Vagina (tissue), 2 donors: Measurements from ENCODE around the gene EVPL. TPM values are rescaled to one million over a fixed set of nuclear protein-coding genes. Genes with fewer than 3 reads are reported as not detected.

ENCODE experiments used
- DNase-seq, 2 donors: peaks; one replicate each; pipeline ENCODE4 v3.0.0-alpha.2; 2017; ENCODE audit errors: extremely low spot score in 2 of 2
- H3K27ac ChIP-seq: fragments of 200-600 bp; sonication (generic); one replicate; pipeline ENCODE4 v1.5.1; 2019
- H3K27me3 ChIP-seq: fragments of 200-600 bp; sonication (generic); one replicate; pipeline ENCODE4 v1.5.1; 2019
- H3K36me3 ChIP-seq, 2 donors: fragments of 200-600 bp; sonication (generic); one replicate each; pipeline ENCODE4 v1.5.1; 2017 to 2019
- H3K4me1 ChIP-seq: fragments of 200-600 bp; sonication (generic); one replicate; pipeline ENCODE4 v1.5.1; 2019
- H3K4me3 ChIP-seq, 2 donors: fragments of 200-600 bp; sonication (generic); 1 replicate in 1 of 2; 2 replicates in 1 of 2; pipeline ENCODE4 v1.5.1; 2016 to 2019
- H3K9me3 ChIP-seq: fragments of 200-600 bp; sonication (generic); one replicate; pipeline ENCODE4 v1.5.1; 2019
- CTCF ChIP-seq, 3 experiments: fragments of 450-650 bp in 2 of 3; fragments of 200-600 bp in 1 of 3; sonication (generic) in 1 of 3; IDR thresholded peaks; one replicate each; pipeline ENCODE4 v1.5.1; 2017 to 2019; ENCODE audit warnings: antibody characterized with exemption in 3 of 3, mild to moderate bottlenecking in 2 of 3, moderate library complexity in 2 of 3
- POLR2A ChIP-seq, 2 donors: fragments of 450-650 bp; IDR thresholded peaks; one replicate each; pipeline ENCODE4 v1.6.1; 2017; ENCODE audit warnings: antibody characterized with exemption in 2 of 2, mild to moderate bottlenecking in 2 of 2, moderate library complexity in 2 of 2
- POLR2AphosphoS5 ChIP-seq, 2 donors: sonication (generic); formaldehyde crosslinking; IDR thresholded peaks; one replicate each; pipeline ENCODE4 v1.9.0; 2017; ENCODE audit warnings: antibody characterized with exemption in 2 of 2, mild to moderate bottlenecking in 2 of 2, low read depth in 1 of 2; ENCODE audit not compliant: insufficient read depth in 1 of 2
- intact Hi-C: fragments of 100-400 bp; cut with DNase I; formaldehyde crosslinking; loops from one replicate; pipeline ENCODE4 v1.15.1; 2023
- total RNA-seq: library from RNA; depleted of rRNA; stranded (reverse); fragments of >200 nt; gene quantifications from one replicate; pipeline ENCODE4 v1.2.3, GENCODE V29; 2016

EVPL gene
- total RNA-seq, 1 donor from 2014 or later, result 115 TPM

GRCh38 chr17:76026714-76027158 is 370 bp downstream of the EVPL start:
- peaks cover 16% of the 10 kb centered on the region for H3K4me1 ChIP-seq
- peak overlapping the region; percentile 85 for H3K27ac ChIP-seq
- no peak for TF ChIP-seq CTCF (IDR thresholded peaks at IDR 0.05)
- TF ChIP-seq POLR2A (IDR thresholded peaks at IDR 0.05), result no peak
- TF ChIP-seq POLR2AphosphoS5 (IDR thresholded peaks at IDR 0.05; ENCODE audit: insufficient read depth in 1 of 2, low read depth in 1 of 2), result no peak
- intact Hi-C loops, result no loop called here
- no peaks in the 10 kb centered on the region for H3K9me3 ChIP-seq
- no peaks in the 10 kb centered on the region for H3K36me3 ChIP-seq
- no peak for DNase-seq
- H3K4me3 ChIP-seq, result peak overlapping the region; percentile 19 to 51
- no peaks in the 10 kb centered on the region for H3K27me3 ChIP-seq

GRCh38 chr17:76025294-76025693 is 1.8 kb downstream of the EVPL start:
- no peak overlapping the region for H3K27ac ChIP-seq
- no peaks in the 10 kb centered on the region for H3K27me3 ChIP-seq
- H3K4me3 ChIP-seq, result peak overlapping the region in 1 of 2 donors; percentile 51
- TF ChIP-seq CTCF (IDR thresholded peaks at IDR 0.05) (no peak), POLR2A (IDR thresholded peaks at IDR 0.05) (no peak), POLR2AphosphoS5 (IDR thresholded peaks at IDR 0.05; ENCODE audit: insufficient read depth in 1 of 2, low read depth in 1 of 2) (no peak)
- intact Hi-C loops, result no loop called here
- H3K9me3 ChIP-seq, result no peaks in the 10 kb centered on the region
- DNase-seq, result no peak
- H3K36me3 ChIP-seq, result no peaks in the 10 kb centered on the region
- peaks cover 16% of the 10 kb centered on the region for H3K4me1 ChIP-seq

GRCh38 chr17:76024353-76024752 is 2.8 kb downstream of the EVPL start:
- Histone ChIP-seq H3K36me3 (peaks cover 0 to under 1% of the 10 kb centered on the region in 2 donors), H3K9me3 (no peaks in the 10 kb centered on the region), H3K4me1 (peaks cover 11% of the 10 kb centered on the region), H3K27me3 (no peaks in the 10 kb centered on the region), H3K4me3 (no peak overlapping the region), H3K27ac (no peak overlapping the region)
- no peak for DNase-seq
- intact Hi-C loops, result no loop called here
- TF ChIP-seq POLR2A (IDR thresholded peaks at IDR 0.05), result no peak
- no peak for TF ChIP-seq CTCF (IDR thresholded peaks at IDR 0.05)
- no peak for TF ChIP-seq POLR2AphosphoS5 (IDR thresholded peaks at IDR 0.05; ENCODE audit: insufficient read depth in 1 of 2, low read depth in 1 of 2)

- H3K9me3 ChIP-seq, result no peaks in the 10 kb centered on the region
- no peak overlapping the region for H3K27ac ChIP-seq
- peaks cover 8% of the 10 kb centered on the region for H3K4me1 ChIP-seq
- H3K27me3 ChIP-seq, result no peaks in the 10 kb centered on the region
- intact Hi-C loops, result no loop called here
- no peak for DNase-seq
- H3K36me3 ChIP-seq, result peaks cover 0 to 5% of the 10 kb centered on the region in 2 donors
- TF ChIP-seq CTCF (IDR thresholded peaks at IDR 0.05), result no peak
- TF ChIP-seq POLR2A (IDR thresholded peaks at IDR 0.05), result no peak
- no peak overlapping the region for H3K4me3 ChIP-seq
Observed at GRCh38 chr17:76023900-76024237, 3.2 kb downstream of the EVPL start.

- intact Hi-C loops, result no loop called here
Observed at GRCh38 chr17:76022973-76023899, 3.9 kb downstream of the EVPL start.

More at GRCh38 chr17:76022973-76023899, 3.9 kb downstream of the EVPL start:
- no peak overlapping the region for H3K4me3 ChIP-seq
- no peak for DNase-seq
- H3K27me3 ChIP-seq, result no peaks in the 10 kb centered on the region
- H3K36me3 ChIP-seq, result peaks cover 0 to 5% of the 10 kb centered on the region in 2 donors
- TF ChIP-seq POLR2AphosphoS5 (IDR thresholded peaks at IDR 0.05; ENCODE audit: insufficient read depth in 1 of 2, low read depth in 1 of 2), result no peak
- no peaks in the 10 kb centered on the region for H3K9me3 ChIP-seq
- peaks cover 8% of the 10 kb centered on the region for H3K4me1 ChIP-seq
- H3K27ac ChIP-seq, result no peak overlapping the region
